ENCODE data around the gene AIFM2.
A peak's percentile ranks its signal among the peaks of the same experiment; 100 is the strongest.

Gene AIFM2

GRCh38 chr10:70139997-70140250 lies 7.3 kb upstream of the AIFM2 start:
- Histone ChIP-seq H3K9me3 (ENCODE audit: control extremely low read depth in 1 of 5, control insufficient read depth in 4 of 5, insufficient read depth in 2 of 5, low read depth in 1 of 5, low read length in 4 of 5) (no peaks in the 10 kb centered on the region), H3K4me1 (ENCODE audit: control extremely low read depth in 1 of 4, control insufficient read depth in 4 of 4, insufficient read depth in 4 of 4, low read length in 3 of 4) (peaks cover 0 to 6% (median 2%) of the 10 kb centered on the region in 4 experiments), H3K27me3 (replicated peaks in 2 of 5; ENCODE audit: control insufficient read depth in 4 of 5, insufficient read depth in 5 of 5, low read length in 4 of 5) (peaks cover 0 to 8% (median 0%) of the 10 kb centered on the region in 5 experiments), H3K27ac (ENCODE audit: insufficient read depth in 1 of 2, low read depth in 1 of 2, low read length in 2 of 2, poor library complexity in 1 of 2, severe bottlenecking in 2 of 2) (no peak overlapping the region), H3K4me3 (ENCODE audit: control insufficient read depth in 1 of 7, extremely low read depth in 1 of 7, insufficient read depth in 4 of 7, low read depth in 2 of 7, low read length in 6 of 7) (no peak overlapping the region), H3K36me3 (ENCODE audit: control insufficient read depth in 4 of 4, insufficient read depth in 4 of 4, low read length in 3 of 4) (peaks cover 0 to 8% (median 4%) of the 10 kb centered on the region in 4 experiments)
- POLR2A ChIA-PET, result no interaction called here
- CTCF ChIA-PET, result interaction anchor here (2.9 kb wide), 1 partner anchor 24 kb away, joined by 15 read pairs; no protein-coding TSS in a partner anchor
- no peak for DNase-seq
- WGBS (ENCODE audit: insufficient coverage), result 100% methylated on average over 6 of the region's 6 CpGs

- 96% methylated on average over 10 of the region's 11 CpGs for WGBS (ENCODE audit: insufficient coverage)
- Histone ChIP-seq H3K27ac (ENCODE audit: insufficient read depth in 1 of 2, low read depth in 1 of 2, low read length in 2 of 2, poor library complexity in 1 of 2, severe bottlenecking in 2 of 2) (no peak overlapping the region), H3K4me1 (ENCODE audit: control extremely low read depth in 1 of 4, control insufficient read depth in 4 of 4, insufficient read depth in 4 of 4, low read length in 3 of 4) (peaks cover 0 to under 1% (median 0%) of the 10 kb centered on the region in 4 experiments), H3K4me3 (ENCODE audit: control insufficient read depth in 1 of 7, extremely low read depth in 1 of 7, insufficient read depth in 4 of 7, low read depth in 2 of 7, low read length in 6 of 7) (no peak overlapping the region), H3K27me3 (replicated peaks in 2 of 5; ENCODE audit: control insufficient read depth in 4 of 5, insufficient read depth in 5 of 5, low read length in 4 of 5) (peaks cover 0 to 8% (median 0%) of the 10 kb centered on the region in 5 experiments), H3K9me3 (ENCODE audit: control extremely low read depth in 1 of 5, control insufficient read depth in 4 of 5, insufficient read depth in 2 of 5, low read depth in 1 of 5, low read length in 4 of 5) (no peaks in the 10 kb centered on the region), H3K36me3 (ENCODE audit: control insufficient read depth in 4 of 4, insufficient read depth in 4 of 4, low read length in 3 of 4) (peaks cover 0 to 8% (median 4%) of the 10 kb centered on the region in 4 experiments)
- ChIA-PET CTCF (interaction anchor here (1.6 to 2.9 kb wide), 2 partner anchors 19 to 23 kb away, joined by 3 to 15 read pairs; no protein-coding TSS in a partner anchor), POLR2A (no interaction called here)
- DNase-seq, result no peak
Measured at GRCh38 chr10:70139151-70139996, 6.7 kb upstream of the AIFM2 start.

GRCh38 chr10:70137927-70138883 lies 5.6 kb upstream of the AIFM2 start:
- over 99% methylated on average over 13 of the region's 14 CpGs for WGBS (ENCODE audit: insufficient coverage)
- POLR2A ChIA-PET, result no interaction called here
- DNase-seq, result no peak

GRCh38 chr10:70137135-70137534 lies 4.5 kb upstream of the AIFM2 start:
- Histone ChIP-seq H3K4me1 (ENCODE audit: control extremely low read depth in 1 of 4, control insufficient read depth in 4 of 4, insufficient read depth in 4 of 4, low read length in 3 of 4) (peaks cover 0 to 13% (median 11%) of the 10 kb centered on the region in 4 experiments), H3K27ac (ENCODE audit: insufficient read depth in 1 of 2, low read depth in 1 of 2, low read length in 2 of 2, poor library complexity in 1 of 2, severe bottlenecking in 2 of 2) (no peak overlapping the region), H3K9me3 (ENCODE audit: control extremely low read depth in 1 of 5, control insufficient read depth in 4 of 5, insufficient read depth in 2 of 5, low read depth in 1 of 5, low read length in 4 of 5) (no peaks in the 10 kb centered on the region), H3K27me3 (replicated peaks in 2 of 5; ENCODE audit: control insufficient read depth in 4 of 5, insufficient read depth in 5 of 5, low read length in 4 of 5) (peaks cover 0 to 13% (median 3%) of the 10 kb centered on the region in 5 experiments), H3K36me3 (ENCODE audit: control insufficient read depth in 4 of 4, insufficient read depth in 4 of 4, low read length in 3 of 4) (peaks cover 0 to 7% (median 3%) of the 10 kb centered on the region in 4 experiments), H3K4me3 (ENCODE audit: control insufficient read depth in 1 of 7, extremely low read depth in 1 of 7, insufficient read depth in 4 of 7, low read depth in 2 of 7, low read length in 6 of 7) (no peak overlapping the region)
- CTCF ChIA-PET, result interaction anchor here (0.6 to 2.8 kb wide), 5 partner anchors 8 to 30 kb away, joined by 3 to 18 read pairs (median 5); partner anchors contain the start of gene TYSND1
- WGBS (ENCODE audit: insufficient coverage), result 75% methylated on average over 7 of the region's 9 CpGs
- POLR2A ChIA-PET, result no interaction called here
- peak; percentile 25 to 48 (median 33) for DNase-seq

More at GRCh38 chr10:70137927-70138883, 5.6 kb upstream of the AIFM2 start:
- Histone ChIP-seq H3K4me1 (ENCODE audit: control extremely low read depth in 1 of 4, control insufficient read depth in 4 of 4, insufficient read depth in 4 of 4, low read length in 3 of 4) (peaks cover 0 to 2% (median under 1%) of the 10 kb centered on the region in 4 experiments), H3K4me3 (ENCODE audit: control insufficient read depth in 1 of 7, extremely low read depth in 1 of 7, insufficient read depth in 4 of 7, low read depth in 2 of 7, low read length in 6 of 7) (no peak overlapping the region), H3K27me3 (replicated peaks in 2 of 5; ENCODE audit: control insufficient read depth in 4 of 5, insufficient read depth in 5 of 5, low read length in 4 of 5) (peaks cover 0 to 6% (median 0%) of the 10 kb centered on the region in 5 experiments), H3K36me3 (ENCODE audit: control insufficient read depth in 4 of 4, insufficient read depth in 4 of 4, low read length in 3 of 4) (peaks cover 0 to 7% (median 3%) of the 10 kb centered on the region in 4 experiments), H3K27ac (ENCODE audit: insufficient read depth in 1 of 2, low read depth in 1 of 2, low read length in 2 of 2, poor library complexity in 1 of 2, severe bottlenecking in 2 of 2) (no peak overlapping the region), H3K9me3 (ENCODE audit: control extremely low read depth in 1 of 5, control insufficient read depth in 4 of 5, insufficient read depth in 2 of 5, low read depth in 1 of 5, low read length in 4 of 5) (no peaks in the 10 kb centered on the region)
- CTCF ChIA-PET, result interaction anchor here (0.6 to 1.6 kb wide), 3 partner anchors 18 to 29 kb away, joined by 3 to 5 read pairs (median 3); no protein-coding TSS in a partner anchor

GRCh38 chr10:70135684-70136083 lies 3.1 kb upstream of the AIFM2 start:
- ChIA-PET POLR2A (interaction anchor here (0.6 kb wide), 1 partner anchor 19 kb away, joined by 3 read pairs; no protein-coding TSS in a partner anchor), CTCF (interaction anchor here (0.7 to 2.8 kb wide), 8 partner anchors 10 to 922 kb away, joined by 3 to 18 read pairs (median 4); partner anchors contain the start of gene TYSND1)
- Histone ChIP-seq H3K27ac (ENCODE audit: insufficient read depth in 1 of 2, low read depth in 1 of 2, low read length in 2 of 2, poor library complexity in 1 of 2, severe bottlenecking in 2 of 2) (no peak overlapping the region), H3K4me3 (ENCODE audit: control insufficient read depth in 1 of 7, extremely low read depth in 1 of 7, insufficient read depth in 4 of 7, low read depth in 2 of 7, low read length in 6 of 7) (no peak overlapping the region), H3K36me3 (ENCODE audit: control insufficient read depth in 4 of 4, insufficient read depth in 4 of 4, low read length in 3 of 4) (peaks cover 0 to 7% (median 3%) of the 10 kb centered on the region in 4 experiments), H3K4me1 (ENCODE audit: control extremely low read depth in 1 of 4, control insufficient read depth in 4 of 4, insufficient read depth in 4 of 4, low read length in 3 of 4) (peaks cover 0 to 15% (median 13%) of the 10 kb centered on the region in 4 experiments), H3K9me3 (ENCODE audit: control extremely low read depth in 1 of 5, control insufficient read depth in 4 of 5, insufficient read depth in 2 of 5, low read depth in 1 of 5, low read length in 4 of 5) (no peaks in the 10 kb centered on the region), H3K27me3 (replicated peaks in 2 of 5; ENCODE audit: control insufficient read depth in 4 of 5, insufficient read depth in 5 of 5, low read length in 4 of 5) (peaks cover 0 to 25% (median 11%) of the 10 kb centered on the region in 5 experiments)
- DNase-seq, result no peak
- WGBS (ENCODE audit: insufficient coverage), result 67% methylated on average over 4 of the region's 7 CpGs

- peaks cover 0 to 25% (median 11%) of the 10 kb centered on the region in 5 experiments for H3K27me3 ChIP-seq (replicated peaks in 2 of 5; ENCODE audit: control insufficient read depth in 4 of 5, insufficient read depth in 5 of 5, low read length in 4 of 5)
- H3K4me3 ChIP-seq (ENCODE audit: control insufficient read depth in 1 of 7, extremely low read depth in 1 of 7, insufficient read depth in 4 of 7, low read depth in 2 of 7, low read length in 6 of 7), result no peak overlapping the region
- H3K4me1 ChIP-seq (ENCODE audit: control extremely low read depth in 1 of 4, control insufficient read depth in 4 of 4, insufficient read depth in 4 of 4, low read length in 3 of 4), result peaks cover 0 to 15% (median 13%) of the 10 kb centered on the region in 4 experiments
- H3K27ac ChIP-seq (ENCODE audit: insufficient read depth in 1 of 2, low read depth in 1 of 2, low read length in 2 of 2, poor library complexity in 1 of 2, severe bottlenecking in 2 of 2), result no peak overlapping the region
- POLR2A ChIA-PET, result interaction anchor here (0.6 kb wide), 1 partner anchor 19 kb away, joined by 3 read pairs; no protein-coding TSS in a partner anchor
- CTCF ChIA-PET, result interaction anchor here (2.2 to 2.8 kb wide), 3 partner anchors 10 to 17 kb away, joined by 11 to 18 read pairs (median 13); partner anchors contain the start of gene TYSND1
- peaks cover 0 to 7% (median 2%) of the 10 kb centered on the region in 4 experiments for H3K36me3 ChIP-seq (ENCODE audit: control insufficient read depth in 4 of 4, insufficient read depth in 4 of 4, low read length in 3 of 4)
- H3K9me3 ChIP-seq (ENCODE audit: control extremely low read depth in 1 of 5, control insufficient read depth in 4 of 5, insufficient read depth in 2 of 5, low read depth in 1 of 5, low read length in 4 of 5), result no peaks in the 10 kb centered on the region
- no peak for DNase-seq
- 94% methylated on average over 2 of the region's 3 CpGs for WGBS (ENCODE audit: insufficient coverage)
Measured at GRCh38 chr10:70135046-70135445, 2.4 kb upstream of the AIFM2 start.
